A673 (cell line): ENCODE data around the gene C2orf81.

Experiments
- CTCF ChIP-seq: fragments of 300-800, 200-600 bp; sonication (generic); conservative IDR thresholded peaks from 2 replicates; pipeline ENCODE4 v1.5.1; 2017; ENCODE audit warnings: low read depth, mild to moderate bottlenecking, antibody characterized with exemption, low read length, moderate library complexity, mixed read lengths
- EZH2 ChIP-seq: fragments of 200-600 bp; sonication (generic); IDR thresholded peaks from 2 replicates; pipeline ENCODE4 v1.6.1; 2017; ENCODE audit warnings: borderline replicate concordance, low read depth, mild to moderate bottlenecking, mixed read lengths, antibody characterized with exemption, low read length; ENCODE audit not compliant: poor library complexity, severe bottlenecking

- TF ChIP-seq CTCF (no peak), EZH2 (no peak)
Observed at GRCh38 chr2:74364533-74365505, 56.6 kb downstream of the C2orf81 start.
